Erythroblast (primary cell): Measurements from ENCODE around the gene WBP2.

Source experiments
- DNase-seq, 2 experiments: peaks; one replicate each; lab custom pipeline; 2025; lab: John Stamatoyannopoulos, UW
- GATA1 ChIP-seq: IDR thresholded peaks from 2 replicates; pipeline ENCODE4 v1.6.1; 2011; ENCODE audit warnings: low read depth, mild to moderate bottlenecking, control low read depth, low read length, moderate library complexity
- POLR2A ChIP-seq: IDR thresholded peaks from 2 replicates; pipeline ENCODE4 v1.6.1; 2011; ENCODE audit warnings: mild to moderate bottlenecking, low read length

Gene WBP2

DNA sequence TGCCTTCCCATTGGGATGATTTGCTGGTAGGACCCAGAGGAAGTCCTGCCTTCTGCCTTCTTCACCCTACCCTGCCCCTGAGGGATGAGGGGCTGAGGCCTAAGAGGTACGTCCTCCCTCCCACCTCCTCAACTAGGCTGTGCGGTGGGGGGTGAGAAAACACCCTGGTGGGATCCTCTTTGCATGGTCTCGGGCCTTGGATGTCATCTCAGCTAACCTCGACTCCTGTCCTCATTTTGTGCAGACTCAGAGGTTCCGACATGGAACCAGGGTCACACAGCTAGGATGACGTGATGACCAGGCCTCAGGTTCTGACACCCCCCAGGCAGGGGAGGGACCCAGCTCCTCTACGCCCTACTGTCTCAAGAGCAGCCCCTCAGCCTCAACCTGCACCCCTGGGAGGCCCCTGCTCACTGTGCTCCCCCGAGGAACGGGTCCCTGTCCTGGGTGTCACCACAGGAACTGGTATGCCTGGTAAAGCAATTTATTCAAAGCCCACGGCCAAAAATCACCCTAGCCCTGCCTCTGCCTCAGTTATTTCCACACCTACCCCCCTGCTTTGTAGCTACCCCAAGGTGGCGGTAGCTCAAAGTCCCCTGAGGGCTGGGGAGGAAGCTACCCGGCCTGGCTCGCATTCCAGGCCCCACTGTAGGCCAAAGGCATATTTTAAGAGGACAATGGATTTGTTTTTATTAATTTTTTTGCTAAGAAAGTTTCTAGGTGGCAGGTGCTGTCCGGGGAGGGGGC is 28.4 kb downstream of the WBP2 start:
- DNase-seq, result no peak
- no peak for TF ChIP-seq GATA1
- TF ChIP-seq POLR2A, result peak; percentile 2

GRCh38 chr17:75825748-75826370 is 29.3 kb downstream of the WBP2 start:
- no peak for TF ChIP-seq GATA1
- peak; percentile 13 for TF ChIP-seq POLR2A

GRCh38 chr17:75825149-75825552 is 30.0 kb downstream of the WBP2 start:
- TF ChIP-seq POLR2A, result no peak
- no peak for TF ChIP-seq GATA1
- DNase-seq, result no peak

More at GRCh38 chr17:75825748-75826370, 29.3 kb downstream of the WBP2 start:
- DNase-seq, result no peak

DNA sequence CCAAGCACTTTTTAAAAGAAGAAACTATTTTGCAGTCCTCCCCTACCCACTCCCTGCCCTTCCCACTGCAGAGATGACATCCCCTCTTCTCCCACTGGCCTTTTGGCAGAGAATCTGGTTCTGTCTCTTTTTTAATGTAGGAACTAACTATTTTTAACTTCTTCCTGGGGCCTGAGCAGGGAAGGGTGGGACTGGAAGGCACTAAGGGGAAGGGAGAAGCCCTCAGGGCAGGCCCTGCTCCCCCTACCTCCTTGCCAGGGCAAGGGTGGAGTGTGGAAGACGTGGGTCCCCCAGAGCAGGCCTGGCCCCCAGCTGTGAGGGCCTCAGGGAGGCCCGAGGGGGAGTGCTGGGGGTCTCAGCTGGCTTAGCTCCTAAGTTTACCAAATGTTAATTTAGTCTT is 30.5 kb downstream of the WBP2 start:
- no peak for DNase-seq
- TF ChIP-seq POLR2A (no peak), GATA1 (no peak)

DNA sequence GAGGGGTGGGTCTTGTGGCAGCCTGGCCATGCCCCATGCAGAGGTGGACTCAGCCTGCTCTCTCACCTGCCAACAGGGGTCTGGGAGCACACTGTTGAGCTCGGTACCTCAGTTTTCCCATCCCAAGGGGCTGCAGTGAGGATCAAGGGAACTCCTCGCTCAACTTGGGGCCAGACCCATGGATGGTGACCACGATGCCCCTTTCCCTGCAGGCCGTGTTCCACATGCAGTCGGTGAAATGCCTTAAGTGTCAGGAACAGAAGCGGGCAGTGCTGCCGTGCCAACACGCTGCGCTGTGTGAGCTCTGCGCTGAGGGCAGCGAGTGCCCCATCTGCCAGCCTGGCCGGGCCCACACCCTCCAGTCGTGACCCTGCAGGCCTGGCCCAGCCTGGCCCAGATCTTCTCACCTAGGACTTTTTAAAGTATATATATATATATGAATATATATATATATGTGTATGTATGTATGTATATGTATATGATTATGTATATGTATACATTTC is 31.0 kb downstream of the WBP2 start:
- TF ChIP-seq GATA1, result no peak
- no peak for TF ChIP-seq POLR2A
- DNase-seq, result no peak

GRCh38 chr17:75823257-75824041 is 31.7 kb downstream of the WBP2 start:
- DNase-seq, result no peak
- TF ChIP-seq POLR2A (peak; percentile 14), GATA1 (no peak)

- no peak for DNase-seq
- TF ChIP-seq POLR2A (no peak), GATA1 (no peak)
These were observed 32.4 kb downstream of the WBP2 start for GRCh38 chr17:75822800-75823166.

DNA sequence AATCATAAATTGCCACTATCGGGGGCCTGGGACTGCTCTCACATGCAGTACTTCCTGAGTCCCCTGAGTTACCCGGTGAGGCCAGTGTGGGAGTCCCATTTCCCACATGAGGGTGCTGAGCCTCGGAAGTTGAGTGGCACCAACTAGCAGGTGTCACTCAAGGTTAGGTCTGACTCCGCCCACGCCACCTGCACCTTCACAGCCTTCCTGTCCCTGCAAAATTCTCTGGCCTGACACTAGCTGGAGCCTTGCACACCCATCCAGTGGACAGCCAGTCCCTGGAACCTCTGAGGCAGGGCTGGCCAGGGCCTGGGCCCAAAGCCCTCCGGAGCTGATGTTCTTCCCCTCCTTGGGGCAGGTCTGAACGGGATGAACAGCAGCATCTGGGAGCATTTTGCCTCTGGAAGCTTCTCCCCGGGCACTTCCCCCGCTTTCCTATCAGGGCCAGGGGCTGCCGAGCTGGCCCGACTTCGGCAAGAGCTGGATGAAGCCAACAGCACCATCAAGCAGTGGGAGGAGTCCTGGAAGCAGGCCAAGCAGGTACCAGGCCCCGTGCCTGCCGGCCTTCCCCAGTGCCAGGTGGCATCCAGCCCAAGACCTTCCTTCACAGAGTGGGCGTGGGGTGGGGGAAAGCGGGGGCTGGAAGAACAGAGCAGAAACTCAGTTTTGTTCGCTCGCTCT is 32.9 kb downstream of the WBP2 start:
- TF ChIP-seq POLR2A (no peak), GATA1 (no peak)
- DNase-seq, result no peak

- no peak for TF ChIP-seq GATA1
- no peak for TF ChIP-seq POLR2A
- DNase-seq, result no peak
These were observed 33.6 kb downstream of the WBP2 start for GRCh38 chr17:75821552-75821951.

DNA sequence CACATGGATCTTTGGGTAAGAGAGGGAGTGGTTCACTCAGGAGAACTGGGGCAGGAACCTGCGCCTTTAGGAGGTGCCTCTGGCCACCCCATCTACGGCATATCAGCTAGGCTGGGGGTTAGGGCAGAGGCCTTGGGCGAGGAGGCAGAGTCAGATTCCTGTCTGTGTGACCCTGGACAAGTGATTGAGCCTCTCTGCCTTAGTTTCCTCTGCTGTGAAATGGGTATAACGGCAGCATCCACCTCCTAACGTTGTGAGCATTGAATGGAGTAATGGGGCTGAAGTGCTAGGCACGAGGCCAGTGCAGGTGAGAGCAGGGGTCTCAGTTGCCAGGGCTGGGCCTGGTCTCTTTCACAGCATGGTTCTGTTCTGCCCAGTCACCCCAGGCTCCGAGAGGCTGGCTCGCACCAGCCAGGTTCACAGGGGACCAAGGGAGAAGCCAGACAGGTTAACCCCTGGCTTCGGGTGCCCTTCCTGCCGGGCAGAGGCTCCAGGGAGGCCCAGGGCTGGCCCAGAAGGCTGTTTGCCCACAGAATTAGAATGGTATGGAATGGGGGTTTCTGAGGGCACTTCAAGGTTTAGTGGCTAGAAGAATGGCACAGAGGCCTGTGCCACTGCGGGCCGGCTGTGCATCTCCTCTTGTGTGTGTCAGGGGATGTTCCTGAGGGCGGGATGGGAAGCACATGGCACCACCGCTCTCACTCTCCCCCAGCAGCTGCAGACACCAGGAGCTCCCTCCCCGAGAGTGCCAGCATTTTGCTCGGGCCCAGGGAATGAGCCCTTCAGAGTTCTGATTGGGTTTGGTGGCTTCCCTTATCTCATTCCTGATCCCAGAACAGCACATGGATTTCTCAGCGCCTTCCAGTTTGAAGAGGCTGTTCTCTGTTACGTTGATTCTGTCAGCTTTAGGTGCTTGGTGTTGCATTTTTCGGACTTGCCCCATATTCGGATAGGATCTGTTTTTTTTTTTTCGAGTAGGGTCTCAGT is 34.7 kb downstream of the WBP2 start:
- no peak for TF ChIP-seq POLR2A
- no peak for TF ChIP-seq GATA1
- DNase-seq, result no peak

DNA sequence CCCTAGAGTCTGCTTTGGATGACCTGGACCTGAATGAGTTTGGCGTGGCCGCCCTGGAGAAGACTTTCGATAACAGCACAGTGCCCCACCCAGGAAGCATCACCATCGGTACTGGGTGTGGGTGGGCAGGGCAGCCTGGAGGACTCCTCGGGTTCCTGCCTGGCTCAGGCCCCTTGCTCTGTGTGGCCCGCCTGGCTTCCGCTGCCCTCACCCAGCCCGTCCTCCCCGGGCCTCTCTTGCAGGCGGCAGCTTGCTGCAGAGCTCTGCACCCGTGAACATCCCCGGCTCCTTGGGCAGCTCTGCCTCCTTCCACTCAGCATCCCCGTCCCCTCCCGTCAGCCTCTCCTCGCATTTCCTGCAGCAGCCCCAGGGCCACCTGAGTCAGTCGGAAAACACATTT is 35.5 kb downstream of the WBP2 start:
- no peak for TF ChIP-seq POLR2A
- no peak for TF ChIP-seq GATA1
- no peak for DNase-seq

DNA sequence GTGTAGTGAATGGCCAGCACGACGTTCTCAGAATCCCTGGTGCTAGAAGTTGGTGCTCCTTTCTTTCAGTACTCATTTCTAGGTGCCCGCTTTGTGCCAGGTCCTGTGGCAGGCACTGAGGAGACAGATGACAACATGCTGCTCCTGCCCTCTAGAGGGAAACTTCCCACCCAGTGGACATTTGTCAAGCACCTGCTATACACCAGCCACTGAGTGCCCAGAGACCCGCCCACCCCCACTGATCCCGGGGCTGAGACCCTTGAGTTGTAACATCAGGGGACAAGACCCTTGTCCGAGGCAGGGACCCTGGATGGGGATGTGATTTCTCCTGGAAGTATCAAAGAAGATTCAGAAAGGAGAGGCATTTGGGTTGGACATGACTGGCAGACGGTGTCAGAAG is 36.0 kb downstream of the WBP2 start:
- DNase-seq, result no peak
- TF ChIP-seq GATA1, result no peak
